Measurements from ENCODE around the gene KAZN.

DNA sequence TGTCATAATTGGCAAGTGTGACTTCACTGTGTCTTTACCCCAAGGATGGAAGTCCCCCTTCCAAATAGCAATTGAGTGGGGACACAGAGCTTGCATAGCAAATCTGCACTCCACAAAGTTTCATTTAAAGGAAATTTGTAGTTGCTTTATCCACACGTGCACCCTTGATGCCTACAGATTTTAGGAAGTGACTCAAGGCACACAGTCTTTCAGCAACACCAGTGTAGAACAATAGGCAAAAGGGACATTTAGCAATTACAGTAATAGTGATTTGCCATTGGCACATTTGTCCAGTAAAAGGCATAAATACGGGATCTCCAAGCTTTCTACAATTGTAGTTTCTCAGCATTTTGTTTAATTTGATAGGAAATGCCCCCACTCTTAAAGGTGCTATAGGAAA is 43.4 kb upstream of the KAZN start:
- no peak for TF ChIP-seq GATA2 (IDR thresholded peaks at IDR 0.05; ENCODE audit: low read depth, low read length)
- TF ChIP-seq GATA3 (IDR thresholded peaks at IDR 0.05; ENCODE audit: low read depth, low read length), result no peak

All from SH-SY5Y (cell line).